Measurements from ENCODE around the gene OR2H2. TPM values are rescaled to one million over a fixed set of nuclear protein-coding genes. Genes with fewer than 3 reads are reported as not detected.
A peak's percentile ranks its signal among the peaks of the same experiment; 100 is the strongest.

Gene OR2H2
- total RNA-seq = not detected in 2 replicates

- DNase-seq (ENCODE audit: low read depth, low spot score) = no peak
These were observed at the start of gene OR2H2 for GRCh38 chr6:29584821-29585220. TSS of gene OR2H2 (plus strand) at chr6:29585121. CDS start at chr6:29587945, 2,824 bp downstream.

- DNase-seq (ENCODE audit: low read depth, low spot score) = no peak
These were observed 47.1 kb upstream of the OR2H2 start for GRCh38 chr6:29537714-29538403.

- DNase-seq (ENCODE audit: low read depth, low spot score) = no peak
These were observed 37.3 kb upstream of the OR2H2 start for GRCh38 chr6:29547573-29547972.

DNA sequence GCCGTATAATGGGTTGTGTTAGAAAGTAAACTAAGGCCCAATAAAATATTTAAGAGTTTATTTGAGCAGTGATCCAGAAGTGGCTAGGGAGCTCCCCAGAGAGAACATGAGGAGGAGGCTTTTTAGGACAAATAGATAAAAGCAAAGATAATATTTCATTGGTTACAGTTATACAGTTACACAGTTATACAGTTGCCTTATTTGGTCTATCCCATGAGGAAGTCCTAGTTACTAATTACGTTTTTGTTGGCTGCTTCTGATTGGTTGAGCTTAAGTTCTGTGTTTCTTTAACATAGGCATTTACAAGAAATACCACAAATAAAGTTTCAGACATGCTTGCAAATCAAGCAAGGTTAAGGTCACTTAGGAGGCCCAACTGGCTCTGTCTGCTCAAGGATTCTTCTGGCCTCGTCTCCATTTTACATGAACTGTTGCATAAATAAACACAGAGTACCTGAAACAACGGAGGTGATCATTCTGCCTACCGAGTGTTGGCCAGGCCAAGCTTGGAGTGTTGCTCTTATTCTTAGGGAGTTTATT is 32.3 kb upstream of the OR2H2 start:
- peak; percentile 15 for DNase-seq (ENCODE audit: low read depth, low spot score)

DNA sequence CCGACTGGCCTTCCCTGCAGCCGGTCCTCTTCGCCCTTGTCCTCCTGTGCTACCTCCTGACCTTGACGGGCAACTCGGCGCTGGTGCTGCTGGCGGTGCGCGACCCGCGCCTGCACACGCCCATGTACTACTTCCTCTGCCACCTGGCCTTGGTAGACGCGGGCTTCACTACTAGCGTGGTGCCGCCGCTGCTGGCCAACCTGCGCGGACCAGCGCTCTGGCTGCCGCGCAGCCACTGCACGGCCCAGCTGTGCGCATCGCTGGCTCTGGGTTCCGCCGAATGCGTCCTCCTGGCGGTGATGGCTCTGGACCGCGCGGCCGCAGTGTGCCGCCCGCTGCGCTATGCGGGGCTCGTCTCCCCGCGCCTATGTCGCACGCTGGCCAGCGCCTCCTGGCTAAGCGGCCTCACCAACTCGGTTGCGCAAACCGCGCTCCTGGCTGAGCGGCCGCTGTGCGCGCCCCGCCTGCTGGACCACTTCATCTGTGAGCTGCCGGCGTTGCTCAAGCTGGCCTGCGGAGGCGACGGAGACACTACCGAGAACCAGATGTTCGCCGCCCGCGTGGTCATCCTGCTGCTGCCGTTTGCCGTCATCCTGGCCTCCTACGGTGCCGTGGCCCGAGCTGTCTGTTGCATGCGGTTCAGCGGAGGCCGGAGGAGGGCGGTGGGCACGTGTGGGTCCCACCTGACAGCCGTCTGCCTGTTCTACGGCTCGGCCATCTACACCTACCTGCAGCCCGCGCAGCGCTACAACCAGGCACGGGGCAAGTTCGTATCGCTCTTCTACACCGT is 31.5 kb upstream of the OR2H2 start:
- DNase-seq (ENCODE audit: low read depth, low spot score) = no peak

GRCh38 chr6:29554764-29555163 is 30.2 kb upstream of the OR2H2 start:
- DNase-seq (ENCODE audit: low read depth, low spot score) = no peak

DNA sequence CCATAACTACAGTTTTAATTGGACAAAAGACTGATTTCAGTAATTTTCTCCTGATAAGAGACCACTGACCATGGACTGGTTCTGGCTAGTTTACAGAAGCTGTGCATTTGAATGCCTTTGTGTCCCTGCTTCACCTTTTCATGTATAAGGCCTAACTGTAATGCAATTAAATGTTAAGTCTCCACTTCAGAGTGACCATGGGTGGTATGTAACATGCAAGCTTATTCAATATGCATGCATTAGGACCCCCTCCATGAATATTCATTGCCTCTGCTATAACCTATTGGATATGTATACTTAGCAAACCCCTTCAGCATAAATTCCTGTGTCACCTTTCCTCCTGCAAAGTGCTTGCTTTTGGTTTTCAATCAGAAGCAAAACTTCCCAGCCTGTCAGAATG is 27.6 kb upstream of the OR2H2 start:
- DNase-seq (ENCODE audit: low read depth, low spot score) = no peak

- no peak for DNase-seq (ENCODE audit: low read depth, low spot score)
These were observed 26.4 kb upstream of the OR2H2 start for GRCh38 chr6:29558439-29559079.

DNA sequence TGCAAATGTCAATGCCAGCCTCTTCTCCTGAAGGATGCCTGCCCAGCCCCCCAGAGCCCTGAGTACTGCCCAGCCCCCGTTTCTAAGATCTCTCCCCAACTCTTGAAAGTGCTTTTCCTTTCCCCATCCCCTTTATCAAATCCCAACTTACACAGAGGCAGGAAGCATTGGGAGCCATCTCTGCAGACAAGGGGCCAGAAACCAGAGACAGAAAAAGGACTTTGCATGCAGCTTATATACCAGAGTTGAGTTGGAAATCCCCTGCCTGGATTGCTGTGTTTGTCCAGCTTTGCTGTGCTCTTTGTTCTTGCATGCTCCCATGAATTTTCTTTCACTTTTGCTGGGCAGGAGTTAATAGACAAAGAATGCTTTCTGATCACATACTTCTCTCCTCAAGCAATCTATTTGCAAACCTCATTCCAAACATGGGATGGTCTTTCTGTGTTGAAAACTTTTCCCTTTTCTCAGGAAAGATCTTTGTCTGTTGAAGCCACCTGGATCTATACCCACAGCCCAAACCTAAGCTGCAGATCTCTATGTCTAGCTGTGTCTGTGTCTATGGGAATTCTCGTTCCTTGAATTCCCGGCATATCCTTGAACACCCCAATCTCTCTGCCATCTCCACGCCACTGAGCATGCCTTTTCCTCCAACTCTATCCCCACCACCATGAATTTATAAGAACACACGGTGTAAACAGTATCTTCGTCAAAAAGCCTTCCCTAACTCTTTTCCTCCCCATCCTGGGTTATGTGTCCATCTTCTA is 25.2 kb upstream of the OR2H2 start, which contains the start of gene UBD:
UBD (minus strand) TSS at position 209 of the 764 bp plus-strand sequence; CDS start at position 178, 31 bp downstream.
- DNase-seq (ENCODE audit: low read depth, low spot score) = no peak

DNA sequence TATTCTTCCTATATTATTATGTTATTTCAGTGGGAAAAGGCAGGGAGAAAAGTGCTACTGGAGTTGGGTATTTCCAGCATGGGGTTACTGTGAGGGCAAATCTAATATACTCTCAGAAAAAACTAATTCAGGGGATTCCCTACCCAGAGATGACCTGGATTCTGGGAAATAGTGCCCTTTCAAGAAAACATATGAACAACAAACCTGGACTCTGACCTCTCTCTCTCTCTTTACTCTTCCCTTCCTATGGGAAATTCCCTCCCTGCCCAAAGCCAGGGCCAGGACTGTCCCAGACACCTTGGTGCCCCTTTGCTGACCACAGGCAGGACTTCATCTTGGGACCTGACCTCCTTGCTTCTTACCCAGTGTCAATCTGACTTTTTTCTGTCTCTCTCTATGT is 23.8 kb upstream of the OR2H2 start:
- DNase-seq (ENCODE audit: low read depth, low spot score) = no peak

GRCh38 chr6:29561606-29562181 is 23.2 kb upstream of the OR2H2 start:
- no peak for DNase-seq (ENCODE audit: low read depth, low spot score)

- DNase-seq (ENCODE audit: low read depth, low spot score) = no peak
These were observed 21.4 kb upstream of the OR2H2 start for GRCh38 chr6:29563435-29563965.

GRCh38 chr6:29564875-29565274 is 20.0 kb upstream of the OR2H2 start:
- DNase-seq (ENCODE audit: low read depth, low spot score) = no peak

DNA sequence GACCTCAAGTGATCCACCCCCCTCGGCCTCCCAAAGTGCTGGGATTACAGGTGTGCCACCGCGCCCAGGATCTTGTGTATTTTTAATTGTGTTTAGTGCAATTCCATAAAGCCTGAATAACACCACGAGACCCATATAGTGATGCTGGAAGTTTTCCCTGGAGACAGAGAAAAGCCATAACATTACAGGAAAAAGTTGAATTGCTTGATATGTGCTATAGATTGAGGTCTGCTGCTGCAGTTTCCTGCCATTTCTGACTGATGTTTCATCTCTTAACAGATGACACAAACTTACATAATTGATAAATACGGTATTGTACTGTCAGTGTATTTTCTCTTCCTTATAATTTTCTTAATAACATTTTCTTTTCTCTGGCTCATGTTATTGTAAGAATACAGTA is 18.1 kb upstream of the OR2H2 start:
- no peak for DNase-seq (ENCODE audit: low read depth, low spot score)

GRCh38 chr6:29567541-29567940 is 17.4 kb upstream of the OR2H2 start:
- DNase-seq (ENCODE audit: low read depth, low spot score) = no peak

GRCh38 chr6:29567991-29568390 is 16.9 kb upstream of the OR2H2 start:
- DNase-seq (ENCODE audit: low read depth, low spot score) = no peak

- DNase-seq (ENCODE audit: low read depth, low spot score) = no peak
These were observed 8.9 kb upstream of the OR2H2 start for GRCh38 chr6:29576056-29576455.

- DNase-seq (ENCODE audit: low read depth, low spot score) = no peak
These were observed 7.4 kb upstream of the OR2H2 start for GRCh38 chr6:29577544-29577943.

GRCh38 chr6:29589423-29590048 is 4.6 kb downstream of the OR2H2 start:
- peak; percentile 26 for DNase-seq (ENCODE audit: low read depth, low spot score)

GRCh38 chr6:29590218-29590808 is 5.4 kb downstream of the OR2H2 start:
- DNase-seq (ENCODE audit: low read depth, low spot score) = no peak

Data from pulmonary artery endothelial cell (primary cell).